GM21825 (cell line): ENCODE results near the gene STPG3.

Experiments used
- ATAC-seq: cut with Tn5 transposase; IDR thresholded peaks from one replicate; pipeline ENCODE4 v1.9.1; 2021; ENCODE audit warnings: mild to moderate bottlenecking, moderate library complexity; ENCODE audit not compliant: unreplicated experiment

Gene STPG3

DNA sequence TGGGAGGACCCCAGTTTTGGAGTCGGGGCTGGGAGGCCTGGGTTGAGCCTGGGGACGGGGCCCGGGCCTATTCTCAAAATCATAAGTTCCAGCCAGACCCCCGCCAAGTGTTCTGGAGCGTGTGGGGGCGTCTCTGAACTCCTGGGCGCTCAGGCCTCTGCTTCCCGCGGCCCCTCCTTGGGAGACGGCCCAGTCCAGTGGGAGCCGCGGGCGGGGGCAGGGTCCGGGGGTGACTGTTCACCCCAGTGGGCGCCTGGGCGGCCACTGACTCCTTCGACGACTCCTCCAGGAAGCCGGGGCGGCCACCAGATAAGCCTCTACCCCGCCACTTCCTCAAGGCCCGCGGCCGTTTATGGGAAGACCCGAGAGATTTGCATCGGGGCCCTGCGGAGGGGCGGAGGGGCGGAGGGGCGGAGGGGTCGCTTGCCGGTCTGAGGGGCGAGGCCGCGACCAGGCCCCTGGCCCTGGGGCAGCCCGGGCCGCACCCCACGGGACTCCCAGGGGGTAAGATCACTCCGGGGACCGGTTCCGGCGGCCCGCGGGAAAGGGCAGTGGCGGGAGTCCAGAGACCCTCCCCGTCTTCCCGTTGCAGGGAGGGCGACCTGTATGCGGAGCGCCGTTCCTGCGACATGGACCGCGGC, 27.1 kb downstream of the STPG3 start:
- peak; percentile 4 for ATAC-seq

DNA sequence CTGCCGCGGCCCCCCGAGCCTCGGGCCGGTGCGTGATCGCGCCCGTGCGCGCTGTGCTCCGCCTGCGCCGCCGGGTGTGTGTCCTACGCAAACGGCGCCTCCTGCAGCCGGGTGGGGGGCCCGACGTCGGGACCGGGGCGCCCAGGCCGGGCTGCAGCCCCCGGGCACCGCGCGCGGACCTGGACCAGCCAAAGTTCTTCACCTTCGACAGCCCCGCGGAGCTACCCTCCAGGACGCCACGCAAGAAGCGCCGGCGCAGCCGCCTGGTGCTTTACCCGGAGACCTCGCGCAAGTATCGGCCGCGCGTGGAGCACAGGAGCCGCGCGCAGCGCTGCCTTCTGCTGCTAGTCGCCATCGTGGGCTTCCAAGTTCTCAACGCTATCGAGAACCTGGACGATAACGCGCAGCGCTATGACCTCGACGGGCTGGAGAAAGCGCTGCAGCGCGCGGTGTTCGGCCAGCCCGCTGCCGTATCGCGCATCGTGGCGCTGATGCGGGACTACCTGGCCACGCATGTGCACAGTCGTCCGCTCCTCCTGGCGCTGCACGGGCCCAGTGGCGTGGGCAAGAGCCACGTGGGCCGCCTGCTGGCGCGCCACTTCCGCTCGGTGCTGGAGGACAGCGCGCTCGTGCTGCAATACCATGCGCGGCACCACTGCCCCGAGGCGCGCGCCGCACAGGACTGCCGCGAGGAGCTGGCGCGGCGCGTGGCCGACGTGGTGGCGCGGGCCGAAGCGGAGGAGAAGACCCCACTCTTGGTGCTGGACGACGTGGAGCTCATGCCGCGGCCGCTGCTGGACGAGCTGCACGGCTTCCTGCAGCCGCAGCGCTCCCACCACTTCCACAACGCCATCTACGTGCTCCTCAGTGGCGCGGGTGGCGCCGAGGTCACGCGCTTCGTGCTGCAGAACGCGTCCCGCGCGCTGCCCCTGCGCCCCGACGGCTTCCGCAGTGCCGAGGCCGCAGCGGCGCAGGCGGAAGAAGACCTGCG, 27.9 kb downstream of the STPG3 start:
- ATAC-seq: no peak

DNA sequence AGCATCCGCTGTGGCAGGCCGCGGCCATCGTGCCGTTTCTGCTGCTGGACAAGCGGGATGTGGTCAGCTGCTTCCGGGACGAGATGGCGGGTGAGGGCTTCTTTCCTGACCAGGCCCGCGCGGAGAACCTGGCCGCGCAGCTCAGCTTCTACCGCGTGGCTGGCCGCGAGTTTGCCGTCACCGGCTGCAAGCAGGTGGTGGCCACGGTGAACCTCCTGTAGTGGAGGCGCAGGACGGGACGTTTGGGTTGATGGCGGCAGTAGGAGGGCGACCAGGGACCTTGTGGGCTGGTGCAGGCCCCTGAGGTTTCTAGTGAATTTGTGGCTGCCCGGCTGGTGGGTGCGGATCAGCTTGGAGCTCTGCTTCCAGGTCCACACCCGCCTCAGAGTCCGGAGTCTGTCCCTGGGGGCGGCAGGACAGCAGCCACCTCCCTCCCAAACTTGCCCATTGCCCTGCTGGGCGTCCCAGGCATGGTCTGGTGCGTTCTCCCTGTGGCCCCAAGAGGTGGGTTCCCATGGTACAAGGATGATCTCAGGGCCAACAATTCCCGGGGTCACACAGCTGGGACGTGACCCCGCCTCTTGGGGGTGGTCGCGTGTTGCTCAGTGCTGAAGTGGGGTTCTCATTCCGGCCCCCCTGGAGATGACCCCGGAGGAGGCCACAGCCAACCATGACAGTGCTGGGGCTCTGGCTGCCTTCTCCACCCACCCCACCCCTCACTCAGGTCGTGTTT, 28.8 kb downstream of the STPG3 start:
- no peak for ATAC-seq

DNA sequence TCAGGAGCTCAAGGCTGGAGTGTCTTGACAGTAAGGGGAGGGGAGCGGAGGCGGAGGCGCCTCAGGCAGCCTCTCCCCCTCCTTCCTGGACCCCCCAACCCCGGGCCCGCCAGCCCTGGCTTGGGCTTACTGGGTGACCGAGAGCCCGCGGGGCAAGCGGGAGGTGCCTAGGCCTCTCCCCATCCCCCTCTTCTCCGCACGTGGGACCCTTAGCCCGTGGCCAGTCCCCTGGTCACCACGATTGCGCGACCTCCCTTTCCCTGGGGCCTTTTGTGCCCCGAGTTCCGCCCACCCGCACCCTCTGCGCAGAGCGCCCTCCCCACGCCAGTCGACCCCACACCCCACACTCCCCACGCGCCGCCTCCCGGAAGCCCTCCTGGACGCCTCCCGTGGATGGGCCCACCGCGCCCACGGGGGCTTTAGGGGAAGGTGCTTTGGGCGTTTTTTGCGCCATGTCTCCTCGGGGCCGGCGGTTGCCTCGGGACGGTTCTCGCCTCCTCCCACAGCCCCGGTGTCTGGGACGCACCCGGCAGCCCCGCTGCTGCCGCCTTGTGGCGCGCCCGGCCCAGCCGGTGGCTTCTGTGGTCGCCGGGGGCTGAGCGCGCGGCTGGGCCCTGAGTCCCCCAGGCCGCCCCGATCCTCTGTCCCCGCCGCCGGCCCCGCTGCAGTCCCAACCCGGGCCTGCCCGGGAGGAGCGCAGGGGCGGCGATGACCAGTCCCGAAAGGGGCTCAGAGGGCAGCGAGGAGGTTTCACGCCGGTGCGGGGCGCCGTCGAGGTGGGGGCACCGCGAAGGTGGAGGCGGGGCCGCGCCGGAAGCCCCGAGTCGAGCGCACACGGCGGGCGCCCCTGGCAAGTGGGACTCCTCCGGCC, 29.6 kb downstream of the STPG3 start:
- no peak for ATAC-seq

DNA sequence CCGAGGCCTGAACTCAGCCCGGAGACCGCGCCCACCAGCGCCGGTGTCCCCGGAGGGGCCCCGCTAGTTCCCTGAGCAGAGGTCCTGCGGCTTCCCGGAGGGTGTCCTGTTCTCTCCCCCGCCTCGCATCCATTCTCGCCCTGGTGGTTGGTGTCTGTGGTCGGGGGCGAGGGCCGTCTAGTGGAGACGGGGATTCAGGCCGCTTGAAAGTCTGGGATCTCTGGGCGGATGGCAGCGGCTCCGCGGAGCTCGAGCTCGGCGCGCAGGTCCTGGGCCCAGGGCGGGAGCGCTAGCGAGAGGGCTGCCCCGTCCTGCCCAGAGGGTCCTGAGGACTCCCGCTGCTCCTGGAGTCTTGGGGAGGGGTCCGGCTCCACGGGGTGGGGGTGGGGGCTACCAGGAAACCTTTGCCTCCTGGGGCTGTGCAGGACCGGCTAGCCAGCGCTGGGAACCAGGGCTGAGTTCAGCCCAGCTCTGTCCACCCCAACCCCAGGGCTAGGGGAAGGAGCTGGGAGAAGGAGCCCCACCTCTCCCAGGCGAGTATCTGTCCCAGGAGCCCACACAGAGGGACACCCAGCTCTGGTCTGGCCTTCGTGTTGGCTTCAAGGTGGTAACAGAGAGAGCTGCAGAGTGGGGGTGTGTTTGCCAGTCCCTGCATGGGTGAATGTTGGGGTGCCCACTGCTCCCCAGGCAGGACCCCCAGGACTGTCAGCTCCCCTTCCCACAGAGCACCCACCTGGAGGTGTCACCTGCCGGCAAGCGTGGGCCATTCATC, 30.4 kb downstream of the STPG3 start:
- ATAC-seq: no peak

DNA sequence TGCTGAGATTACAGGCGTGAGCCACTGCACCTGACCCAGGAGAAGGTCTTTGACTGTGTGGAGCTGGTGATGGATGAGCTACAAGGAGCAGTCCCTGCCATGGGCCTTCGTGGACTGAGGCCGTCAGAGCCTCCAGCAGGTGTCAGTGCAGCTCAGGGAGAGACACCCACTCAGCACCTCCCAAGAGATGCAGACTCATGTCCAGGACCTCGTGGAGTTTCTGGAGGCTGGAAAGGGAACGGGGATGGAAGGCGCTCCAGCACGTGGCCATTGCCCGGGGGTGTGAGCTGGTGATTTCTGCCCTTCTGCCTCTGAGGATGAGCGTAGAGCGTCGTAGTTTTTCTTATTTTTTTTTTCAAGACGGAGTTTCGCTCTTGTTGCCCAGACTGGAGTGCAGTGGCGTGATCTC, 35.9 kb downstream of the STPG3 start:
- ATAC-seq: no peak

DNA sequence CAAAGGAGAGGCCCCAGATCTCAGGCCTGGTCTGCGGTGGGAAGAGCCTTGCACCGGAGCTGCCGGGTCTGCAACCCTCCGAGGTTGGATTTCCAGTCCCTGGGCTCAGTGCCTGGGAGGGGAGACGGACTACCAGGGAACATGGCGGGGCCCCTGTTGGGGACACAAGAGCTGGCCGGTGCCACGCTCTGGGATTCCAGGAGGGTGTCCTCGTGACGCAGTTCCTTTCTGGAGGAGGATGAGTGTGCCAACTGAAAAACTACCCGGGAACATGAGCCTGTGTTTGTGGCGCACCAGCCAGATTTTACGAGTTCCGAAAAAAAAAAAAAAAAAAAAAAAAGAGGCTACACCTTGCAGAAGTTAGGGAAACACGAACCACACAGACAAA, 42.0 kb downstream of the STPG3 start:
- no peak for ATAC-seq

DNA sequence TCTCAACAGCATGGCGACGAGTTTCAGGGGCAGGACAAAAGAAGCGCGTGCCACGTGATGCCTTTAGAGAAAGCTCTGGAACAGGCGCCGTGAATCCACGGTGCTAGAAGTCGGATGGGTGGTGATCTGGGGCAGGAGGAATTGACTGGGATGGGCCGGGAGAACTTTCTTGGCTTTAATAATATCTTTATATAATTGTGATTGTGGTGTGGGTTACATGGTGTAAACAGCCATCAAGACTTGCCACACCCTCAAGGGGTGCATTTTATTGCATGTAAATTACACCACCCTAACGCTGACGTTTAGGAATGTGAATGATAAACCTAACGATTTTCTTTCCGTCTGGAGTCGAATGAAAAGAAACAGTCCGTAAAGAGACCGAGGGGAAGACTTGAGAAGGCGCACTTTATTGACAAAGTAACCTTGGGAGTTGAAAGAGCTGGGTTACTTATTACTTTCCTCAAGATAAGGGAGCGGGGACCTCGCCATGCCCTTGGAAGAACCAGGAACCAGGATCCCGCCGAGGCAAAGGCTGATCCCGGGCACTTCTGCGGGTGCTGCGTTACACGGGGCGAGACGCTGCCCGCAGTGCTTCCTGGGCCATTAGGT, 42.5 kb downstream of the STPG3 start:
- no peak for ATAC-seq

DNA sequence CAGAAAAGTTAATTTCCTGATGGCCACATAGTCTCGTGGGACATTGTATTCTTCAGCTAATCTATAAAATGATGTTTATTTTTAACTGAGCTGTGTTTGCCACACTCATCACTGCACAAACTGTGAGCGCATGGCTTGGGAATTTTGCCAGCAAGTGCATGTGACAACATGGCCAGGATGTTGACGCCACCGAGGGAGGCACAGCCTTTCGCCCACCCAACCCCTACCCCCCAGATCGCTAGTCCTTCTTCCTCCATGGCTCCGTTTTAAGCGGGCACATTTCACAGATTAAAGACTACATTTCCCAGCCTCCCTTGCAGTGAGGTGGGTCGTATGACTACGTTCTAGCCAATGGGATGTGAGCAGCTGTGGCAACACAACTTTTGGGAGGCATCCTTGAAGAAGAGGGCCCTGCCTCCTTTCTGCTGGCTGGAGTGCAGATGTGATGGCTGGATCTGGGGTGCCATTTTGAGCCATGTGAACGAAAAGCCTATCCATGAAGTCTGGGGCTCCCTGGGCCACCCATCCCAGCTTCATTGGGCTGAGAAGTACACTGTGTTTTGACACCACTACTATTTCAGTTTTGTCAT, 43.1 kb downstream of the STPG3 start:
- no peak for ATAC-seq

DNA sequence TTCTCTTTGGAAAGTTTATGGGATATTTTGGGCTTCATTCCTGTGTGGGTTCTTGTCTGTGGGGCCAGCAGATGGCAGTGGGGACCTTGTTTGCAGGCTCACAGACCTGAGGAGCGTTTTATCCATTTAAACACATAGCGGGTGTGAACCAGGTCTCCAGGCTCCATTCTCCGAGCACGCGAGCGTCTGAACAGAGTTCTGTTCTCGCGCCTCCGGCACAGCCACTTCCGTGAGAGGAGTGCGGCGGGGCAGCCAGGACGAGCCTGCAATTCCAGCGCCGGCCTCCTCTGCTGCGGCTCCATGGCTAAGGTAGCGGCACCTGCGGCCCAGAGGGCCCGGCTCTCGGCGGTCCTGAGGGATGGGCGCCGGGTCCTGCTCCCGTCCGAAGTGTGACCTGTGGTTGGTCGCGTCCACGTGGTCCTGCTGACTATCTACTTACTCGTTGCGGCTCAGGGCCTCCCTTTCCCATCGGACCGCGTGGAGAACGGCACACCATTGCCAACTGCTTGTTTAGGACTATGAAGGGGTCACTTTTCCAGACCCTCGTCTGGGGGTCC, 43.7 kb downstream of the STPG3 start:
- ATAC-seq: no peak

DNA sequence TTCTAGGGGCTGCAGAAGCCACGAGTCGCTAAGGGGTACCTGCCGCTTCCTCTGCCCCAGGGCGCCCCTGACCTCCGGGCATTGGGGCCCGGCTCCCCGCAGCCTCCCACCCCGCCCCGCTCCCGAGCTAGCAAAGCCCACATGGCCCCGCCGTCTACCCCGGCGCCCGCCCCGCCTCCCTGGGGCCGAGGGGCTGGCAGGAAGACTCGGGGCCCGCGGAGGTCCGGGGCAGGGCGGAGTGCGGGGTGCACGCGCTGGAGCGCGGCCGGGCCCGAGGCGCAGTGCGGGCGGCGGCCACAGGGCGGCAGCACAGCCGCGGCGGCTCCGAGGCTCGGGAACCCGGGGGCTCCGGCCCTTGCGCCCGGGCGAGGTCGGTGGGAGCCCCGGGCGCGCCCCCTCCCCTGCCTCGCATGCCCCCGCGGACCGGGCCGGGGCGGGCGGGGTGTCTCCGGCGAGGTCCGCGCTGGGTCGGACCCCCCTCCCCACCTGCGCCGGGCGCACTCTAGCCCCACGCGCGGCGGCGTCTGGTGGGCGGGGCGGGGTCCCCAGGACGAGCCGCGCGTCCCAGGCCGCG, 44.2 kb downstream of the STPG3 start:
- no peak for ATAC-seq

DNA sequence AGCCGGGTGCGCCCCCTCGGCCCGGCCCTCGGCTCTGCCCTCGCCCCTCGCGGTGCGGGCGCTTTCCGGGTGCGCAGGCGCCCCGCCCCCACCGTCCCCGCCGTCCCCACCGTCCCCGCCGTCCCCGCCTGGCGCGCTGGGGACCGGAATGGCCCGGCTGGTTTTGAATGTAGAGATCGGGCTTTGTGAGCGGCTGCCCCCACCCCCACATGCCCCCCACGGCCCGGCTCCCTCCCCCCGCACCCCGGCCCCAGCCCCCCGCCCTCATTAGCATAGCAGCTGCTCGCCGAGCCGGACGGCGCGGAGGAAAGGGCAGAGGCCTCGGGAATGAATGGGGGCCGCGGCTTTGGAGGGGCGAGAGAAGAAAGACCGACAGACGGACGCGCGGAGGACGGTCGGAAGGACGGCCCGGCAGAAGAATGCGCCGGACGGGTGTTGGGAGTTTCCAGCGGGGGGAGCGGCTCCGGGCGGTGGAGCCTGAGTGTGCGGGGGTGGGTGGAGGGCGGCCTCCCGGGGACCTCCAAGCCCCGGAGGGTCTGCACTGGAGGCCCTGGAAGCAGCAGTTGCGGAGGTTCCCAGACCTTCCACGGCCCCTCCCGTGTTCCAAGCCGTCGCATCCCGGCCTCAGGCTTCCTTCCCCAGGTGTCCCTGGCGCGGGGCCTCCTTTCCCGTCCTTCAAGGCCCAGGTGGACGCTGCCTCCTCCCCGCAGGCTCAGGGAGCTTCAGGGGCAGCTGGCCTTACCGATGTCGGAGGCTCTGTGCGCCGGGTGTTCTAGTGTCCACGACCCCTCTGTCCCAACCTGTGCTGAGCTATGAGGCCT, 45.0 kb downstream of the STPG3 start:
- ATAC-seq: no peak

DNA sequence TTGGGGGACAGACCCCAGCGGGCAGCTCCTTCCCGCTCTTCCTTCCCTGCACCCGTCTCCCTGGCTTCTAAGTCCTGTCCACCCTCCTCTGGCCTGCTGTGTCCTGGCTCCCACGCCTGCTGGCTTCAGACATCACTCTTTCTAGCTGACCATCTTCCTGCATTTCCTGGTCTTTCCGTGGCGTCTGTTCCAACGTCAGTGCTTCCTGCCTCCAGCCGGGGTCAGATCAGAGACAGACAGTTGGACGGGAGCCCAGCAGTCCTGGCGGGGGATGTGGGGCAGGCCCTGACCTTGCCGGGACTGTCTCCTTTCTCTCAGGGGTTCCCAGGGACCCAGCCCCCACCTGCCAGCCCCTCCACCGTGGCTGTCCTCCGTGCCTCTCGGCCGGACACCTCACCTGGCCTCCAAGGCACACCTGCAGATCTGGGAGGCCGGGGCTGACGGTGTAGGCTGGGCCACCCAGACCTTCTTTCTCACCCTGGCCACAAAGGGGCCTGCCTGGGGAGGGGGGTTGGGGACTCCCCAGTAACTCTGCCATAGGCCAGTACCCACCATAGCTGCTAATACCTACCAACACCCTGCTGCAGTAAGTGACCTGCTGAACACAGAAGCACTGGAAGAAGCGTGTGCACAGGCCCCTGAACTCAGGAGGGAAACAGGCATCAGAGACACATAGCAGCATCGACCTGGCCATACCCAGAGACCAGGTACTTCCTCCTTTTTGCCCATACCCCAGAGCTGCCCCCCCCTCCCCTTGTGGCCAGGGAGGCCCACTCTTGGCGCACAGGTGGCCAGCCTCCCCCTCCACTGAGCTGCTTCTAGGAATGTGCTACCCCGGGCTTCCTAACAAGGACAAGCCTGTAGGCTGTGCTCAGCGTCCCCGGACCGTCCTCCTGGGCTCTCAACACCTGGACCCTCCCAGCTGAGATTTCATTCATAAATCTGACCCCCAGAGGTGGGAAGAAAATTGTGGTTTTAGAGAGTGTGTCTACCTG, 45.9 kb downstream of the STPG3 start:
- no peak for ATAC-seq

DNA sequence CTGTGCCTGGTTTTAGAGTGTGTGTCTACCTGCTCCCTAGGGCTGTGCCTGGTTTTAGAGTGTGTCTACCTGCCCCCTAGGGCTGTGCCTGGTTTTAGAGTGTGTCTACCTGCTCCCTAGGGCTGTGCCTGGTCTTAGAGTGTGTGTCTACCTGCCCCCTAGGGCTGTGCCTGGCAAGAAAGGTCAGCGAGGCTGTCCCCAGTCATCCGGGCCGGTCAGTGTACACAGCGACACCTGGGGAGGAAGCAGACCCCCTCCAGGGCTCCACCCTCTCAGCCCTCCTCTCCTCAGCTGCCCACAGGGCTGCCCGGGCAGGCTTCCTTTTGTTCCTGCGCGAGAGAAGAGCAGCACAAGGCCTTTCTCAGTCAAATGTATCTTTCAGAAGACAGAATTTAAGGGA, 46.9 kb downstream of the STPG3 start:
- no peak for ATAC-seq

DNA sequence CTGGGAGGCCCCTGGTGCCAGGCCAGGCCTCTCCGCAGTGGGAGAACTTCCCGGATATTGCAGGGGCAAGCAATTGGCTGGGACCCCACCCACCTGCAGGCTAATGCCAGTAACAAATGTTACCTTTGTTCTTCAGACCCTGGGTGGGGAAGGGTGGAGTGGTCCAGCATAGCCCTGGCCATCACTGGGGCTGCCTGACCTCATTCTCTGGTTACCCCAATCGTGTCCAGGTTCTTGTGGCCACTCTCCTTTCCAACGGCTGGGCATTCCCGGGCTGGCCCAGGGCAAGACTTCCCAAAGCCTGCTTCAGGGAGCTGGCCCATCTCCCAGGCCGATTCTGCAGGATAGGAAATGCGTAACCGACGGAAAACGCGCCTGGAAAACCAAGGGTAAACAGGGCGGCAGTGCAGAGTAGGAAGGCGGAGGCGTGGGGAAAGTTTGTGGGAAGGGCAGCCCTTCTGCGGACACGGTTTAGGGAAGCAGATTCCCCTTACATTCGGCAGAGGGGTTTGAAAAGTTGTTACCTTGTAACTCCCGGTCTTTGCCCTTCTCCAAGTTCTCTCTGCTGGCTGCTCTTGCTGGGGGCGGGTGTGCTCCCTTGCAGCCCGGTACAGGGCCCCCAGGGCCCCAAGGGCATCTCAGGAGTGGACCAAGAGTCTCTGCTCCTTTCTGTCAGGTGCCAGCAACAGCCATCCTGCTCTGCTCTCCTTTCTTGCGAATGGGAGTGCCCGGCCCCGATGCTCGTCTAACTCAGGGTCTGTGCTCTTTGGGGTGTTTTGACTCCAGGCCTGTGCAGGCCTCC, 47.5 kb downstream of the STPG3 start:
- ATAC-seq: no peak

DNA sequence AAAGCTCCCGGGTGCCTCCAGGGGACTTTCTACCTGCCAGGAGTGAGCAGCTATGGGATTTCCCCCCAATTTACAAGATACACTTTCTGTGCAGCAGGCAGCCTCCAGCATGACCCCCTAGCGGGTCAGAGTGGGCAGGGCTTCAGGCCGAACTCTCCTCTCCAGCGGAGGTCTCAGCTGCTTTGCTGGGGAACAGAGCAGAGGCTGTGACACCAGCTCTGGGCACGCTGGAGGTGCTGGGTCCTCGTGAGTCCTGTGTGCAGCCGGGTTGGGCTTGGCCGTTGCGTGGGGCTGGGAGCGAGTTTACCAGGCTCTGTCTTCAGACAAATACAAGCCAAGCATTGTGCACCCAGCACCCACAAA, 48.1 kb downstream of the STPG3 start:
- ATAC-seq: no peak
